Fibroblast of gingiva (primary cell): ENCODE data around the gene NTN3.
"Not testable (repeated sequence)": the region's sequence is repeated elsewhere in the genome, so short reads cannot be mapped to it uniquely, and the experiment has no call there.

Experiments used
- DNase-seq: peaks from one replicate; pipeline ENCODE4 v3.0.0-alpha.2; 2011; ENCODE audit warnings: low read depth

The NTN3 gene

DNA sequence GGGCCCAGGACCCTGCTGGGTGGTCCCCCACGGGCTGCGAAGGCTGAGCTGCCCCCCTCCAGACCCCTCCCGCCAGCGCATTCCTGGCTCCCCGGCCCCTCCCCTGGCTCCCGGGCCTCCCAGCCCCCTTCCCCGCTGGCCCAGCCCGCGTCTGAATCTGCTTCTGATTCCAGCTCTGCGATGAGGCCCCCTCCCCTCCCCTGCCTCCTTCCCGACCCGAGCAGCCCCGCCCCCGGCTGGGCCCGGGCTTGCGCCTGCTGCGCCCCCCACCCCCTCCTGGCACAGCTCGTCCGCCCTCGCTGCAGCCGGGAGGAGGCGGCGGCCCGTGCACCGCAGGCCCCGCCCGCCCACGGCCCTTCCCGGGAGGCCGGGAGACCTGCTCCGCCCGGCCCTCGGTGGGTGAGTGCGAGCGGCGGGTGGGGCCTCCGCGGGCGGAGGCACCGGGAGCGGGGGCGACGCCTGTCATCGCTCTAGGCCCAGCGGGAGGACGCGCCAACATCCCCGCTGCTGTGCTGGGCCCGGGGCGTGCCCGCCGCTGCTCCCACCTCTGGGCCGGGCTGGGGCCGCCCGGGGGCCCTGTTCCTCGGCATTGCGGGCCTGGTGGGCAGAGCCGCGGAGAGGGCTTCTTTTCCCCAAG, at the start of gene NTN3:
NTN3 (plus strand) TSS at position 282 of the 637 bp plus-strand sequence. CDS start 405 bp downstream, outside the sequence.
- DNase-seq, result no peak

DNA sequence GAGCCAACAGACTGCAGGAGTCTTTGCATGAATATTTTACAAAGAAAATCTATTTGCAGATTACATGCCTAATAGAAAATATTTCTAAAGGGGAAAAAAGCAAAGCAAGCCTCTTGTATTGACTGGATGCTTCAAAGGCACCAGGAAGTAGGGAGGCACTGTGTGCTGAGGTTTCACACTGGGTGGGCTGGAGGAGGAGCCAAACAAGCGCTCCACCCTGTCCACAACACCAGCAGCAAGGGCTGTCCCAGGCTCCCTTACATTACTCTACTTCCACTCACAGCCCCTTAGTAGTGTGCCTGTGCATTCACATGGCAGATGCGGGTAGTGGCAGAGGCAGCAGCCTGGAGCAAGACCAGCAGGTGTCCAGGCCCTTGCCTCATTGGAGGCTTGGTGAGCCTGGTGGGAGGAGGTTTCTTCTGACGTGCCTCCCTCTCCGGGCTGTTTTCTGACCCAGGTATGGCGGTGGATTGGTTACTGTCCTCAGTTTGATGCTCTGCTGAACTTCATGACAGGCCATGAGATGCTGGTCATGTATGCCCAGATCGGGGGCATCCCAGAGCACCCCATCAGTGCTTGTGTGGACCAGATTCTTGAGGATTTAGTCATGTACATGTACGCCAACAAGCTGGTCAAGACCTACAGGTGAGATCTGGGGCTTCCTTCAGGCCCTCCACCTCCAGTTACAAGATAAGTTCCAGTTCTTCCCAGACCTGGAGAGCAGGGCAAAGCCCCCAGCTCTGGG, 48.8 kb upstream of the NTN3 start:
- no peak for DNase-seq

DNA sequence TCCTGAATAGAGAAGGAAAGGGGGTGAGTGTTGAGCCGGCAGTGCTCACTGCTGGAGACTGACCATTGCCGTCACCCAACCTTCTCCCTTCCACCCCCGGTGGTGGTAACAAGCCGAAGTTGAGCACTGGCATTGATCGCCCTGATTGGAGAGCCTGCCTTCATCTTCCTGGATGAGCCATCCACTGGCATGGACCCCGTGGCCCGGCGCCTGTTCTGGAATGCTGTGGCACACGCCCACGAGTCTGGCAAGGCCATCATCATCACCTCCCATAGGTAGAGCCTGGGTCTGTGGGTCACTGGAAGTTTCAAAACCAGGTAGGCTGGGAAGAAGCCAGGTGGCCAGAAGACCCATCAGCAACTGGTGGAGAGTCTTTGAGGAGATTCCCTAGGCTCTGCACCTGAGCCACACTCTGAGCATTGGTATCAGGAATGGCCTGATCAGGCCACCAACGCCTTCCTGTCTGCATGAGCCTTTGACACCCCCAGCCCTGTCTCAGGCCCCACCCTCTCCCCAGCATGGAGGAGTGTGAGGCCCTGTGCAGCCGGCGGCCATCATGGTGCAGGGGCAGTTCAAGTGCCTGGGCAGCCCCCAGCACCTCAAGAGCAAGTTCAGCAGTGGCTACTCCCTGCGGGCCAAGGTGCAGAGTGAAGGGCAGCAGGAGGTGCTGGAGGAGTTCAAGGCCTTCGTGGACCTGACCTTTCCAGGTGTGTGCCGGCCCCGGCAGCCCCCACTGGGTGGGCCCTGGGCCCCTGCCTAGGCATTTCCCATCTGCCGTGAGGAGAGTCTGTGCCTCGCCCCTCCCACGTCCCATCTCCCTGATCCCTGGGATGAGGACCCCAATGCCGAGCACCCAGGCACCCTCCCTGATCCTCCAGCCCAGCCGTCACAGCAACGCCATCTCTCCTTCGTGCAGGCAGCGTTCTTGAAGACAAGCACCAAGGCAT, 46.8 kb upstream of the NTN3 start:
- DNase-seq, result no peak

GRCh38 chr16:2425008-2425518, 46.0 kb upstream of the NTN3 start:
- no peak for DNase-seq

DNA sequence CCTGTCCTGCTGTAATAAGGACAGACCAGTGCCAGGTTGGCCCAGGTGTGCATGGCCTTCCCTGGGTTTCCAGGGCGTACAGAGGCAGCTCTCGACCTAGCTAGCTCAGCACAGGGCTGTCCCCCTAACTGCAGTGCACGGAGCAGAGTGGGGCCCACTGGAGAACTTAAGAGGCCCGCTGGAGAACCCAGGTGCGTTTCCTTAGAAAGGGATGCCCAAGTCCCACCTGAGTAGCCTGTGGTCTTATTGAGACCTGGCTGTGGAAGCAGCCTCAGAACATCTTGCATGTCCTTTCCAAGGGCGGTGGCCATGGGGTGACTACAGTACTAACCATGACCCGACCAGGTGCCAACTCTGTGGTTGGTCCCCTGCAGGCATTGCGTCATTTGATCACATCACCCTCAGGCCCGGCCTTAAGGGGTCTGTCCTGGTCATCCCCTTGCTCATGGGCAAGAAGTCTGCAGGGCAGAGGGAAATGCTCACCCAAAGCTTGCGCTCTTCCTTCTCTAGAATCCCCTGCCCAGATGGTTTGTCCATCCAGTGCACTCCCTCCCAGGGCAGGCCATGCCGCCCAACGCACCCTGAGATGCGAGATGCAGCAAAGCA, 45.2 kb upstream of the NTN3 start:
- no peak for DNase-seq

DNA sequence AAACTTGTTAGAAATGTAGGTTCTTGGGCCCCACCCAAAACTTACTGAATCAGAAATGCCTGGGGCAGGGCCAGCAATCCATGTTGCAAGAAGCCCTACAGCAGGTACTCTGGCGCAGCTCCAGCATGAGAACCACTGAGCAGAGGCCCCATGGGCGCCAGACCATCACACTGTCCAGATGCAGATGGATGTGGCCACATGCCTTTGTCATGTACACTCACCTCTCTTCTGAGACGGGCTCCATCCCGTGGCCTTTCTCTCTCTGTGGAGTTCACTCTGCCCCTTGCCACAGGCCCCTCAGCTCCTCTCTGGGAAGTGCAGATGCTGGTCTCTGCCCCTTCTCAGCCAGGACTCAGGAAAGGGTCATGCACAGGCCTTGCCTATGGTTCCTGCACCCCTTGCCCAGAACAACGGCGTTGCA, 44.1 kb upstream of the NTN3 start:
- no peak for DNase-seq

DNA sequence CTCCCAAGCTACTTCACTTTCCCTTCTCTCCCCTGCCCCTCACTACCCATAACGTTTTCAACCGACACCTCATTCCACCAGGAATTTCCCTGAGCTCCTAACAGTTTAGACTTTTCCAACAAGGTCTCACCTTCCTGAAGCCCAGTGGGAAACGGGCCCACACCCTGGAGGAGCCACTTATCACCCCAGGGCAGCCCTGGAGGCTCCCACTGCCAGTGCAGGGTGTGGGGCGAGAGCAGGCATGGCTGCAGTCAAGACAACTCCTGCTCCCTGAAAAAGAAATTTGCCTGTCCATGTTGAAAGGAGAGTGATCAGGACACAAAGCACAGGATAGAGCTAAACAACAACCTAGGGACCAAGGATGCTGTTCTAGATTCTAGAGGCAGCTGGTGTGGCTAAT, 43.6 kb upstream of the NTN3 start:
- DNase-seq, result no peak

DNA sequence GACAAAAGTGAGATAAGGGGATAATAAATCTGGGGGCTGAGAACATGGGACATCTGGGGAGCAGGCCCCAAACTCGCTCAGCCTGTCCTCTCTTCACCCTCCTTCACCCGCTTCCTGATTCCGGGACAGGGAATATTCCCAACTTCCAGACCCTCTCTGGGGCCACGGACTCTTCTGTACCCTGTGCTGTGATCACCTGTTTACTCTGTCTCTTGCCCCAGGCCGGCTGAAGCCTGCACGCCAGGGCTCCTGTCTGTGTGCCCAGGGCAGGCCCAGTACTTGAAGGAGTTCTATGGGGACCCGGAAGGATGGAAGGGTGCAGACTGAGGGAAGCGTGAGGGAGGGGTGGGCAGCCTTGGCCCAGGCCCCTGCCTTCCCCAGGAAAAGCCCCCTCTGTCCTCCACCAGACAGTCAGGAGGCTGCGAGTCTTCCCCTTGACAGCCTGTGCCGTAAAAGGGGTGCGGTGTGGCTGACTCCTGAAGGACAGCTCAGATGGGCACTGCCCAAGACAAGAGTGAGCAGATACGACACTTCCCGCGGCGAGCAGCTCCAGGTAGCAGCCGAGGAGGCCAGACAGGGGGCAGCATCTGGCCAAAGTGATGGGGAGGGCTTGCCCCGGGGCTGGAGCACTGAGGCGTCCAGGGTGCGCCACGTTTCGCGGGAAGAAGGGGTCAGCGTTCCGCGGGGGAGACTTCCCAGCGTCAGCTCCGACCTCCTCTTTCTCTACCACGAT, 42.9 kb upstream of the NTN3 start:
- DNase-seq, result no peak

DNA sequence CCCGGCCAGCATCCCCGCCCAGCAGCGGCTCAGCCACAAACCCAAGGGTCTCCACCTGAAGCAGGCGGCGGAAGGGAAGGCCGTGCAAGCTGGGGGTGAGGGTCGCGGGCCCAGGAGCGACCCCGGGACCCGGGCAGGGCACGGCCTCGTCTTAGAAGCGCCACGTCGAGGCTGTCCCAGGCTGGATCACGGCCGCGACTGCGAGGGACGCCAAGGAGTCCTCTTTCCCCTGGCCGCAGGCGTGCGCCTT, 42.4 kb upstream of the NTN3 start:
- no peak for DNase-seq

GRCh38 chr16:2429034-2429770, 41.9 kb upstream of the NTN3 start, which contains the start of gene CCNF:
Gene CCNF (plus strand): TSS chr16:2429447. CDS start chr16:2429482, 35 bp downstream.
- DNase-seq, result peak; percentile 94

DNA sequence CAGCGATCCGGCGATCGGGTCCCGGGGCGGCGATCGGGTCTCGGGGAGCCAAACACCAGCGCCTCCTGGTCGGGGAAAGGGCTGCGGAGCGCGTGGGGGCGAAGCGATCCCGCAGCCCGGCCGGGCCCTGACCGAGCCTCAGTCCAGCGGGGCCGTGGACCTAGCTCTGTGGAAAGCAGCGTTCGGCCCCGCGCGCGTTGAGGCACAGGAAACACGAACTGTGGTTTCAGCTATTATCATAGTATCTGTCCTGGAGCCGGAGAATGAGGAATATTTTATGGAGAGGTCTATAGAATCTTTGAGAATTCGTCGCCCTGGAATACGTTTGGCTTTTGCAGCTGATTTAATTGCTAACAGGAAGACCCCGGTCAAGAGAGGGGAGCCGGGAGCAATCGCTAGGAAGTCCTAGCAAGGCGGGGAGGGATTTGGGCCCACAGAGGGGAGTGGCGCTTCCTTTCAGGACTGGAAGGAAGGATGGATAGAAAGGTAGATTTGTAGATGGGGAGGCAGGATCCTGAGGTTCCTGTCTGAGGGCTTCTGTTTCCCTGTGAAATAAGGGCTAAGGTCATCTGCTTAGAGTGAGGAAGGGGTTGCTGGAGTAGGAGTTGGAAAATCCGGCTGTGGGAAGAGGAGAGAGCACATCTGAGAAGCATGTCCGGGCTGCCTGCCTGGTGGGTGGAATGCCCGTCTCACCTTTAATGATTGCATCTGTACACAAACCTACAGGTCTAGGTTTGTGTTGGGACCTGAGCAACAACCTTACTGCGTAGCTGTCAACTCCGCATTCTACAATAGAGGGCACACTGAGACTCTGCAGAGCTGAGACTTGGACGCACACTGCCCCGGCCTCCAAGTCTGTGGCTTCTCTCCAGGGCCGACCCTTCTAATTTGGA, 41.1 kb upstream of the NTN3 start:
- peak; percentile 21 for DNase-seq

GRCh38 chr16:2432286-2432685, 38.8 kb upstream of the NTN3 start:
- DNase-seq, result no peak

DNA sequence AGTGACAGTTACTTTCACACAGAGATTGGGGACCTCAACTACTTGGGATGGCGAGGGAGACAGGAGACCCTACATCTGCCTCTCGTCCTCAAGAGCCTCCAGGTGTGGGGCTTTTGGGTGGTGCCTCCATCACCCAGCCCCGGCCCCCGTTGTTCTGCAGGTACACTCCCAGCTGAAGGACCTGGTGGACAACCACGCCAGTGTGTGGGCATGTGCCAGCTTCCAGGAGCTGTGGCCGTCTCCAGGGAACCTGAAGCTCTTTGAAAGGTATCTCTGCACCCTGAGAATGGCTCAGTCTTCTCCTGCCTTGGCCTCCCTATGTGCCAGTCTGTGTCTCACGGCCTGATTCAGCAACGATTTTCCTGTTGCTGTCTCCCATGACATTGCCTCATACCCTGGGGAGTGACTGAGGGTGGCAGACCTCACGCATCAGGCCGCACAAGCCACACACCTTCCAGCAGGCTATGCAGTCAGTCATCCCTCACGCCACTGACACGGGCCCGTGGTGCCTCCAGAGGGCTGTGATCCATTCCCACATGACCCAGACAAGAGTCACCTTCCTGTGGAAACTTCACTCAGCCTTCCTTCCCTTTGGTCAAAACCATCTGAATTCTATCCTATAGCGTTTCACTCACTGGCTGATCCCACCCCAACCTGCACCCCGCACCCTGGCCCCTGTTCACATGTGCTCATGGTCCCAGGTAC, 38.1 kb upstream of the NTN3 start:
- DNase-seq, result no peak

DNA sequence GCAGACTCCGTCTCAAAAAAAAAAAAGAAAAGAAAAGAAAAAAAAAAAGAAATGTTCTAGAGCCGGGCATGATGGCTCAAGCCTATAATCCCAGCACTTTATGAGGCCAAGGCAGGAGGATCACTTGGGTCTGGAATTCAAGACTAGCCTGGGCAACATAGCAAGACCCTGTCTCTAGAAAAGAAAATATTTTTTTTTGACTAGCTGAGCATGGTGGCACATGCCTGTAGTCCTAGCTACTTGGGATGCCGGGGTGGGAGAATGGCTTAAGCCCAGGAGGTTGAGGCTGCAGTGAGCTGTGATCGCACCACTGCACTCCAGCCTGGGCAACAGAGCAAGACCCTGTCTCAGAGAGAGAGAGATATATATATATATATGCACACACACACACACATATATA, 35.9 kb upstream of the NTN3 start:
- not testable (repeated sequence) for DNase-seq

DNA sequence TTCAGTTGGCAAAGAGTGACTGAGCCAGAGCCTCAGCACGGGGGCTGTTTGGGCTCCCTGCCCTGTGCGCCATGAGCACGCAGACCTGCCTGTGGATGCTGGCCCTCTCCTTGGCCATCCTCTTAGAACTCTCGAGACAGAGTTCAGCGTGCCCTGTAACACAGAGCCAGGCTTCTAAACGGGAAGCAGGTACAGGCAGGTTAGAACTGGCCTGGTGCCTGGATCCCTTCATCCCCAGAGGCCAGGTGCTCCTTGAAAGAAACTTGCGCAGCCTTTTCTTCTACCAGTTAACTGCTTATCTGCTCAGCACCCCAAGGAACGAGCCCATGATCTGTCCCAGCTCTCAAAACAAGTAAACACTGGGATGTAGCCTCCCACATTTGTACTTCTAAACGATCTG, 35.0 kb upstream of the NTN3 start:
- no peak for DNase-seq

GRCh38 chr16:2437032-2437790, 33.9 kb upstream of the NTN3 start:
- no peak for DNase-seq

DNA sequence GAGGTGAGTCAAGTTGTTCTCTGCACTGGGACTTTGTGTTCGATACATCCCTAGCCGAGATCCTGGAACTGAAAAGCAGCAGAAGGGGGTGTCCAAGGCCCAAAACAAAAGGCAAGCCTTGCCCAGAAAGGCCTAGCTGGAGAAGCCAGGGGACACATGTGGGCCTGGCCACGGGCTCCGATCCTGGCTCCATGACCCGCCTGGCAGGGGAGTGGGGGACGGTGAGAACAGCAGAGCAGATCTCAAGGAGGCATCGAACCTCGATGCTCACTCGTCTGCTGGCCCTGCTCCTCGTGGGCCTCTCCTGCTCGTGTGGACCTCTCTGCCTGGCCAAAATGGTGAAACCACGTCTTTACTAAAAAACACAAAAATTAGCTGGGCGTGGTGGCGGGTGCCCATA, 33.0 kb upstream of the NTN3 start:
- DNase-seq, result no peak

DNA sequence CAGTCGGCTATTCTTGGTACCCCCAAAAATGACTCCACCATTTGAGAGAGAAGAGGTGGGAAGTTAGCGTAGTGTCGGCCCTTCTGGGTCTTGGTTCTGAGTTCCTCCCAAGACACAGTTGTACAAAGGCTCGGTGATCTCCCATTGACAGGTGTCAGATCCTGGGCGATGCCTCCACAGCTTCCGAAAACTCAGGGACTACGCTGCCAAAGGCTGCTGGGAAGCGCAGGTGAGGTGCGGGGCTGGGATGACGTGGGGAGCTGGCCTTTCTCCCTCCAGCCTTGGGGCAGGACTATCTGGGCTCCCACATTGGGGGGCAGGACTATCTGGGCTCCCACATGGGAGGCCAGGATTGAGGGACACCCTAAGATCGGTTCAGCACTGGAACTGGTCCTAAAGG, 31.5 kb upstream of the NTN3 start:
- DNase-seq, result no peak
